H1 (cell line): ENCODE results near the gene ZBTB7A. TPM values are rescaled to one million over a fixed set of nuclear protein-coding genes. Genes with fewer than 3 reads are reported as not detected.

Experiments used
- CTCF ChIA-PET: fragments of 300-600 bp; sonication (Branson Sonifier 250); formaldehyde crosslinking; loops from one replicate; lab custom pipeline; 2021; ENCODE audit not compliant: partially characterized antibody; lab: Charles Lee
- POLR2A ChIA-PET: fragments of 300-600 bp; sonication (Branson Sonifier 250); formaldehyde crosslinking; loops from one replicate; lab custom pipeline; 2021; ENCODE audit warnings: inconsistent platforms; ENCODE audit not compliant: partially characterized antibody; lab: Charles Lee
- DNase-seq, 2 experiments: peaks; one replicate each; pipeline versions ENCODE4 v3.0.0 to v3.0.0-alpha.2; 2010 to 2022; ENCODE audit warnings: low spot score in 2 of 2, low read depth in 1 of 2, mixed read lengths in 1 of 2
- FAIRE-seq: peaks from 2 replicates; lab custom pipeline; 2011; peaks lifted over from hg19 to GRCh38; lab: Jason Lieb, UNC
- H2AFZ ChIP-seq: 2 replicates; pipeline ENCODE4 v1.8.1; 2012; ENCODE audit warnings: low read length, inconsistent platforms
- H2AK5ac ChIP-seq: 2 replicates; pipeline ENCODE4 v1.6.1; 2013; ENCODE audit warnings: low read depth, low read length
- H2BK120ac ChIP-seq: replicated peaks from 2 replicates; pipeline ENCODE3; 2013; ENCODE audit warnings: low read depth, low read length, inconsistent platforms
- H2BK12ac ChIP-seq: 2 replicates; pipeline ENCODE4 v1.6.1; 2013; ENCODE audit warnings: low read depth, low read length
- H2BK15ac ChIP-seq: 2 replicates; pipeline ENCODE4 v1.6.1; 2013; ENCODE audit warnings: low read length
- H2BK20ac ChIP-seq: 2 replicates; pipeline ENCODE4 v1.6.1; 2013; ENCODE audit warnings: low read length
- H2BK5ac ChIP-seq: 2 replicates; pipeline ENCODE4 v1.6.1; 2013; ENCODE audit warnings: low read depth, low read length
- H3K14ac ChIP-seq: 2 replicates; pipeline ENCODE4 v1.6.1; 2013; ENCODE audit warnings: inconsistent platforms; ENCODE audit not compliant: insufficient read length
- H3K18ac ChIP-seq: 2 replicates; pipeline ENCODE4 v1.6.1; 2013; ENCODE audit warnings: low read length; ENCODE audit errors: extremely low read depth
- H3K23ac ChIP-seq: 2 replicates; pipeline ENCODE4 v1.6.1; 2013; ENCODE audit warnings: inconsistent platforms; ENCODE audit not compliant: insufficient read length
- H3K23me2 ChIP-seq: 2 replicates; pipeline ENCODE4 v1.6.1; 2013; ENCODE audit warnings: low read depth, low read length
- H3K27ac ChIP-seq: 2 replicates; pipeline ENCODE4 v1.6.1; 2011; ENCODE audit warnings: low read depth, low read length, inconsistent platforms
- H3K27me3 ChIP-seq, 4 experiments: replicated peaks in 1 of 4; 1 replicate in 1 of 4; 2 replicates in 3 of 4; pipeline versions ENCODE4 v1.6.1 to v1.8.1; 2011 to 2013; ENCODE audit warnings: low read length in 3 of 4, mild to moderate bottlenecking in 3 of 4, inconsistent platforms in 2 of 4, mixed read lengths in 2 of 4, moderate library complexity in 1 of 4; ENCODE audit not compliant: control insufficient read depth in 3 of 4, insufficient read depth in 3 of 4; ENCODE audit errors: extremely low read depth in 1 of 4
- H3K36me3 ChIP-seq, 4 experiments: 2 replicates each; pipeline versions ENCODE4 v1.6.1 to v1.8.1; 2011 to 2013; ENCODE audit warnings: mild to moderate bottlenecking in 4 of 4, low read length in 3 of 4, moderate library complexity in 2 of 4, control low read depth in 1 of 4, inconsistent platforms in 1 of 4; ENCODE audit not compliant: insufficient read depth in 4 of 4, control insufficient read depth in 2 of 4
- H3K4ac ChIP-seq: replicated peaks from 2 replicates; pipeline ENCODE3; 2013; ENCODE audit warnings: low read length, low read depth, mixed read lengths, inconsistent platforms; ENCODE audit not compliant: insufficient read length
- H3K4me1 ChIP-seq, 4 experiments: replicated peaks in 1 of 4; 1 replicate in 1 of 4; 2 replicates in 3 of 4; pipeline versions ENCODE4 v1.6.1 to v1.8.1; 2011 to 2013; ENCODE audit warnings: low read length in 3 of 4, inconsistent platforms in 2 of 4, mixed read lengths in 1 of 4; ENCODE audit not compliant: insufficient read depth in 4 of 4, control insufficient read depth in 3 of 4
- H3K4me2 ChIP-seq, 2 experiments: 2 replicates each; pipeline versions ENCODE4 v1.6.1 to v1.8.1; 2011 to 2013; ENCODE audit warnings: low read depth in 2 of 2, low read length in 2 of 2, control low read depth in 1 of 2, inconsistent platforms in 1 of 2, mild to moderate bottlenecking in 1 of 2; ENCODE audit not compliant: insufficient read depth in 1 of 2
- H3K4me3 ChIP-seq, 4 experiments: fragments of 200-600, 300-600 bp in 1 of 4; sonication (generic), shearing (Covaris generic), sonication (Bioruptor Twin) in 1 of 4; 2 replicates each; pipeline versions ENCODE4 v1.5.1 to v1.8.1; 2011 to 2016; ENCODE audit warnings: low read length in 4 of 4, low read depth in 3 of 4, control low read depth in 2 of 4, inconsistent platforms in 2 of 4, mild to moderate bottlenecking in 2 of 4, mixed read lengths in 1 of 4, moderate library complexity in 1 of 4; ENCODE audit not compliant: insufficient read depth in 2 of 4; ENCODE audit errors: extremely low read depth in 1 of 4
- H3K56ac ChIP-seq: replicated peaks from 2 replicates; pipeline ENCODE3; 2013; ENCODE audit warnings: low read depth, mild to moderate bottlenecking, mixed read lengths, low read length, inconsistent platforms; ENCODE audit not compliant: insufficient read length
- H3K79me1 ChIP-seq: 2 replicates; pipeline ENCODE4 v1.6.1; 2013; ENCODE audit warnings: low read depth, low read length, control low read depth
- H3K79me2 ChIP-seq, 2 experiments: 2 replicates each; pipeline versions ENCODE4 v1.6.1 to v1.8.1; 2012 to 2013; ENCODE audit warnings: low read length in 2 of 2, mild to moderate bottlenecking in 2 of 2, inconsistent platforms in 1 of 2; ENCODE audit not compliant: insufficient read depth in 2 of 2, control insufficient read depth in 1 of 2
- H3K9ac ChIP-seq, 4 experiments: replicated peaks in 1 of 4; 1 replicate in 1 of 4; 2 replicates in 3 of 4; pipeline versions ENCODE4 v1.6.1 to v1.8.1; 2011 to 2013; ENCODE audit warnings: low read depth in 3 of 4, low read length in 3 of 4, control low read depth in 2 of 4, mild to moderate bottlenecking in 2 of 4, moderate library complexity in 2 of 4, inconsistent platforms in 1 of 4; ENCODE audit errors: extremely low read depth in 1 of 4
- H3K9me3 ChIP-seq, 2 experiments: 2 replicates each; pipeline versions ENCODE4 v1.6.1 to v1.8.1; 2012 to 2013; ENCODE audit warnings: mild to moderate bottlenecking in 2 of 2, moderate library complexity in 2 of 2, control low read depth in 1 of 2, inconsistent platforms in 1 of 2, low read depth in 1 of 2, low read length in 1 of 2, mixed read lengths in 1 of 2; ENCODE audit not compliant: insufficient read depth in 2 of 2
- H4K20me1 ChIP-seq, 2 experiments: replicated peaks in 1 of 2; 2 replicates each; pipeline versions ENCODE3 to v1.8.1; 2011 to 2013; ENCODE audit warnings: inconsistent platforms in 2 of 2, low read length in 2 of 2, mild to moderate bottlenecking in 1 of 2; ENCODE audit not compliant: insufficient read depth in 2 of 2, control insufficient read depth in 1 of 2
- H4K5ac ChIP-seq: 2 replicates; pipeline ENCODE4 v1.6.1; 2013; ENCODE audit warnings: low read length, low read depth, mixed read lengths, inconsistent platforms; ENCODE audit not compliant: insufficient read length
- H4K8ac ChIP-seq: 2 replicates; pipeline ENCODE4 v1.8.0; 2013; ENCODE audit warnings: mild to moderate bottlenecking, moderate library complexity, low read length, inconsistent platforms; ENCODE audit not compliant: insufficient read depth; ENCODE audit errors: extremely low read depth
- H4K91ac ChIP-seq: replicated peaks from 2 replicates; pipeline ENCODE3; 2013; ENCODE audit warnings: low read length, mixed read lengths, inconsistent platforms; ENCODE audit not compliant: insufficient read length
- ASH2L ChIP-seq: fragments of 200-600, 300-600 bp; sonication (generic); IDR thresholded peaks from one replicate; pipeline ENCODE4 v1.7.1; 2017; ENCODE audit warnings: low read length
- BRCA1 ChIP-seq: IDR thresholded peaks from 2 replicates; pipeline ENCODE4 v1.6.1; 2012; ENCODE audit warnings: low read depth, low read length, improper control_type of control experiment
- WGBS, 2 experiments: shearing (Covaris generic) in 1 of 2; methylation state at CpG; one replicate each; pipeline versions ENCODE4 v1.1.6 to v1.1.7; 2013 to 2015; ENCODE audit warnings: low lambda C conversion rate in 2 of 2, mixed read lengths in 2 of 2, inconsistent platforms in 1 of 2, low coverage in 1 of 2, missing lambda C conversion rate in 1 of 2; ENCODE audit not compliant: insufficient replicate concordance in 2 of 2, insufficient coverage in 1 of 2, insufficient read length in 1 of 2; ENCODE audit errors: extremely low coverage in 1 of 2, missing lambda C conversion rate in 1 of 2; 5-methylcytosine and 5-hydroxymethylcytosine counted together
- polyA plus RNA-seq, 7 experiments: library from polyadenylated mRNA; depleted of rRNA in 3 of 7; stranded (reverse) in 5 of 7; unstranded in 2 of 7; fragments of >200 nt in 5 of 7; fragments of 200-250 nt in 2 of 7; gene quantifications; 1 replicate in 5 of 7; 2 replicates in 1 of 7; 4 replicates in 1 of 7; pipeline versions ENCODE4 v1.2.1 to v1.2.3, GENCODE V29; 2011 to 2013; ENCODE audit warnings: missing spikeins in 2 of 7, mixed read lengths in 2 of 7
- total RNA-seq: library from RNA; stranded (reverse); fragmentation: NEBNext Ultra II Directional; extraction: Animal tissue kit (Norgen Biotek cat#: 25700); gene quantifications from 2 replicates; pipeline ENCODE4 v1.2.1, GENCODE V29; 2021

The ZBTB7A gene
- total and polyA plus RNA-seq, 2 of the 8 experiments (the other 6 are each of a cell fraction or from before 2014, with no cell fraction given): 5.6 to 17.8 TPM

GRCh38 chr19:4014541-4015491 is 51.9 kb downstream of the ZBTB7A start:
- Histone ChIP-seq H3K9me3 (no peaks in the 10 kb centered on the region), H3K18ac (no peak overlapping the region), H2BK120ac (no peak overlapping the region), H3K23me2 (no peaks in the 10 kb centered on the region; the same call in 1 of the 2 replicates), H2BK5ac (no peak overlapping the region; the same call in 1 of the 2 replicates), H2BK20ac (no peak overlapping the region), H2AFZ (no peak overlapping the region), H2AK5ac (no peak overlapping the region), H3K56ac (no peak overlapping the region), H3K4me1 (peaks cover 0 to 3% (median under 1%) of the 10 kb centered on the region in 4 experiments; a peak in 4 of 7 replicates), H4K5ac (no peak overlapping the region), H4K91ac (no peak overlapping the region), H3K23ac (no peak overlapping the region), H4K20me1 (peaks cover 31 to 45% of the 10 kb centered on the region in 2 experiments), H3K4me2 (no peak overlapping the region), H3K36me3 (peaks cover 0 to 26% (median 7%) of the 10 kb centered on the region in 4 experiments; a peak in 5 of 8 replicates), H2BK15ac (no peak overlapping the region), H3K79me1 (peaks cover 18% of the 10 kb centered on the region), H3K27ac (no peak overlapping the region), H3K4ac (no peak overlapping the region), H4K8ac (peak overlapping the region; percentile 11; the same call in 1 of the 2 replicates), H2BK12ac (no peak overlapping the region), H3K4me3 (no peak overlapping the region), H3K79me2 (peaks cover 4 to 58% of the 10 kb centered on the region in 2 experiments; a peak in 3 of 4 replicates), H3K27me3 (no peaks in the 10 kb centered on the region), H3K14ac (no peak overlapping the region), H3K9ac (no peak overlapping the region)
- no peak for FAIRE-seq
- 84% methylated on average over 22 of the region's 25 CpGs; no CpG with 5 or more reads in 1 of the 2 experiments for WGBS, 2 experiments
- CTCF ChIA-PET: no interaction called here
- POLR2A ChIA-PET: interaction anchor here (0.5 to 3.2 kb wide), 5 partner anchors 30 to 1015 kb away, joined by 3 to 13 read pairs (median 4); partner anchors contain the start of gene EEF2
- peak in 1 of 2 experiments; percentile 87 for DNase-seq
- TF ChIP-seq BRCA1 (no peak), ASH2L (no peak)
